ENCODE results near the gene TRPM5.

DNA sequence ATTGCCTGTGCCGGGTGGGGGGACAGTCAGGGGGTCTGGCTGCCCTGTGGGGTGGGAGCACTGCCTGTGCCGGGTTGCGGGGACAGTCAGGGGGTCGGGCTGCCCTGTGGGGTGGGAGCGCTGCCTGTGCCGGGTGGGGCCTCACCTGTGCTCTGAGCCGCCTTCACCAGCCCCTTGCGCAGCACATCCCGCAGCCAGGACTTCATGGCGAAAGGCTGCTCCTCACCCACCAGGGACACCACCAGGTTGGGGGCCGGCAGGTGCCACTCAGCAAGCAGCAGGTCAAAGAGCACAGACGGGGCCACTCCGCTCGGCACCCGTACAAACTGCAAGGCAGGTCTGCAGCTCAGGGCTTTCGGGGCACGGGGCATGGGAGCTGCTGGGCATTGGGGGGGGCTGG, 22.3 kb downstream of the TRPM5 start:
- TF ChIP-seq CTCF (IDR thresholded peaks at IDR 0.05) (no peak), POLR2A (IDR thresholded peaks at IDR 0.05) (no peak)

All from esophagus squamous epithelium (tissue), 4 donors.